PC-3 (cell line): Measurements from ENCODE around the gene GALR3. TPM values are rescaled to one million over a fixed set of nuclear protein-coding genes. Genes with fewer than 3 reads are reported as not detected.

Experiments used
- ATAC-seq: fragments of 200-7000 bp; cut with Tn5 transposase; 2 replicates; pipeline ENCODE4 v1.9.1; 2020; ENCODE audit warnings: mild to moderate bottlenecking, moderate library complexity
- BruUV-seq: library from RNA; stranded (reverse); fragments of 400-500 nt; replicated peaks from 2 replicates; lab custom pipeline; 2021; lab: Mats Ljungman, UMichigan
- CTCF ChIA-PET: fragments of 300-600 bp; sonication (Branson Sonifier 250); formaldehyde crosslinking; loops from one replicate; lab custom pipeline; 2022; ENCODE audit warnings: antibody characterized with exemption; lab: Charles Lee
- POLR2A ChIA-PET: fragments of 300-600 bp; sonication (Branson Sonifier 250); formaldehyde crosslinking; loops from one replicate; lab custom pipeline; 2022; ENCODE audit warnings: antibody characterized with exemption; ENCODE audit not compliant: unreplicated experiment; lab: Charles Lee
- DNase-seq: peaks from one replicate; pipeline ENCODE4 v3.0.0-alpha.2; 2015
- H2AFZ ChIP-seq: fragments of 300-600 bp; sonication (generic); 2 replicates; pipeline ENCODE4 v1.6.0; 2016; ENCODE audit warnings: antibody characterized with exemption, low read length
- H3F3A ChIP-seq: fragments of 300-600 bp; sonication (generic); one replicate; pipeline ENCODE4 v1.6.0; 2017; ENCODE audit warnings: antibody characterized with exemption, low read length, control low read depth, mild to moderate bottlenecking; ENCODE audit not compliant: unreplicated experiment
- H3K27ac ChIP-seq: fragments of 300-600 bp; sonication (generic); 2 replicates; pipeline ENCODE4 v1.5.1; 2016; ENCODE audit warnings: mild to moderate bottlenecking, low read length
- H3K27me3 ChIP-seq: fragments of 300-600 bp; sonication (generic); 2 replicates; pipeline ENCODE4 v1.6.1; 2016; ENCODE audit warnings: low read length, mixed read lengths
- H3K36me3 ChIP-seq: fragments of 300-600 bp; sonication (generic); 2 replicates; pipeline ENCODE4 v1.6.1; 2016; ENCODE audit warnings: low read depth, mixed run types, low read length, mixed read lengths
- H3K4me1 ChIP-seq: fragments of 300-600 bp; sonication (generic); 2 replicates; pipeline ENCODE4 v1.5.1; 2016; ENCODE audit warnings: low read length; ENCODE audit not compliant: insufficient read depth
- H3K4me2 ChIP-seq: fragments of 300-600 bp; sonication (generic); 2 replicates; pipeline ENCODE4 v1.6.0; 2016; ENCODE audit warnings: low read length
- H3K4me3 ChIP-seq: fragments of 300-600 bp; sonication (generic); 2 replicates; pipeline ENCODE4 v1.5.1; 2016; ENCODE audit warnings: mild to moderate bottlenecking, low read length, mixed read lengths
- H3K79me2 ChIP-seq: fragments of 300-600 bp; sonication (generic); 2 replicates; pipeline ENCODE4 v1.6.1; 2017; ENCODE audit warnings: low read length, mixed read lengths
- H3K9ac ChIP-seq: fragments of 300-600 bp; sonication (generic); 2 replicates; pipeline ENCODE4 v1.6.0; 2016; ENCODE audit warnings: mild to moderate bottlenecking, low read length
- H3K9me2 ChIP-seq: fragments of 300-600 bp; sonication (generic); replicated peaks from 2 replicates; pipeline ENCODE4 v1.6.1; 2016; ENCODE audit warnings: mixed run types, low read length, mixed read lengths
- H3K9me3 ChIP-seq: fragments of 300-600 bp; sonication (generic); 2 replicates; pipeline ENCODE4 v1.6.1; 2016; ENCODE audit warnings: low read length, mixed read lengths
- H4K20me1 ChIP-seq: fragments of 300-600 bp; sonication (generic); 2 replicates; pipeline ENCODE4 v1.6.1; 2016; ENCODE audit warnings: low read length, mixed read lengths
- CTCF ChIP-seq: fragments of 300-600 bp; sonication (generic); conservative IDR thresholded peaks from 2 replicates; pipeline ENCODE4 v1.5.1; 2017; ENCODE audit warnings: antibody characterized with exemption, low read depth, mild to moderate bottlenecking, low read length
- EZH2 ChIP-seq: fragments of 300-600 bp; sonication (generic); IDR thresholded peaks from one replicate; pipeline ENCODE4 v1.6.1; 2017; ENCODE audit warnings: antibody characterized with exemption, mild to moderate bottlenecking, low read length; ENCODE audit not compliant: unreplicated experiment
- EZH2phosphoT487 ChIP-seq: fragments of 300-600 bp; sonication (generic); IDR thresholded peaks from 2 replicates; pipeline ENCODE4 v1.6.1; 2018; ENCODE audit warnings: mild to moderate bottlenecking, antibody characterized with exemption, low read length, borderline replicate concordance
- intact Hi-C: fragments of 100-400 bp; cut with micrococcal nuclease; formaldehyde crosslinking; loops from 2 replicates; pipeline ENCODE4 v1.9.0; 2023
- total RNA-seq: library from RNA; depleted of rRNA; stranded (reverse); fragments of >200 nt; gene quantifications from 2 replicates; pipeline ENCODE4 v1.2.3, GENCODE V29; 2014

Gene GALR3
- total RNA-seq, 1 experiment from 2014 or later: not detected

GRCh38 chr22:37860796-37861421 is 37.7 kb downstream of the GALR3 start:
- DNase-seq (no peak), ATAC-seq (no peak)
- intact Hi-C loops: no loop called here
- ChIA-PET CTCF (no interaction called here), POLR2A (no interaction called here)
- H3K9me3 ChIP-seq: no peaks in the 10 kb centered on the region
- H3K9ac ChIP-seq: no peak overlapping the region
- H2AFZ ChIP-seq: no peak overlapping the region
- no peaks in the 10 kb centered on the region for H3K9me2 ChIP-seq
- no peak overlapping the region for H3K27ac ChIP-seq
- H3K4me2 ChIP-seq: no peak overlapping the region
- peaks cover 50% of the 10 kb centered on the region for H3K36me3 ChIP-seq
- H4K20me1 ChIP-seq: no peaks in the 10 kb centered on the region
- H3K27me3 ChIP-seq: no peaks in the 10 kb centered on the region
- BruUV-seq: no TSS peak
- 0 out of 2 replicates have a peak, but pooled peaks cover under 1% of the 10 kb centered on the region for H3K79me2 ChIP-seq
- no peak overlapping the region for H3K4me3 ChIP-seq
- TF ChIP-seq EZH2phosphoT487 (no peak), EZH2 (no peak)
- no peaks in the 10 kb centered on the region for H3F3A ChIP-seq
- H3K4me1 ChIP-seq: no peaks in the 10 kb centered on the region

DNA sequence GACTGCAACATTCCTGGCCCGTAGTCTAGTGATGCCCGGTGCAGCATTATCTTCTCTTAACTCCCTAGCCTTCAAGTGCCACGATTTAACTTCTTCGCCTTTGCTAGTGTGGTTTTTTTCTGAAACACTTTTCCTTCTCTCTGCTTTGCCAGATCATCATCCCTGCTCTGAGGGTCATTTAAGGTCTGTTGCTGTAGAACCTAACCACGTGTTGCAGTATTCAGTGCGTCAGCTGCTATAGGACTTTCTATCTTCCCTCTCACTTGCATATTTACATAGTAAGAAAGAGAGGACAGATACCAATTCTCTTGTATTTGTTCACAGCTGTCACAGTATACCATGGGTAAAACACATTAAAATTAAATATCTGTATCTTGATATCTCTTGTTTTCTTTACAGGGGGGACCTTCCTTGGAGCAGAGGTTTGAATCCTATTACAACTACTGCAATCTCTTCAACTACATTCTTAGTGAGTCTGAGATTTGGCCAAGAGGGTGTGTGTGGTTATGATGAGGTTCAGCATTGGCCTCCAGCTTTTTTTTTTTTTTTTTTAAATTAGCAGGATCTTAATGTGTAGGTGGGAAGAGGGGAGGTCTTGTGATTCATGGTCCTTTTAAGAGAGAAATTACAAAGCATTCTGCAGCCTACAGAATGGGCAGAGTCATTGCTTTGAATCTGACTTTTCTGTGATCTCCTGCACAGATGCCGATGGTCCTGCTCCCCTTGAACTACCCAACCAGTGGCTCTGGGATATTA is 39.6 kb downstream of the GALR3 start:
- no peak for ATAC-seq
- no TSS peak for BruUV-seq
- TF ChIP-seq EZH2 (no peak), CTCF (no peak)
- no peak overlapping the region for H2AFZ ChIP-seq
- intact Hi-C loops: loop anchor here (1.0 kb wide), 1 partner anchor 45 kb away; no protein-coding TSS in a partner anchor
- H3K9me3 ChIP-seq: no peaks in the 10 kb centered on the region
- H3K4me1 ChIP-seq: no peaks in the 10 kb centered on the region
- peaks cover 54% of the 10 kb centered on the region for H3K36me3 ChIP-seq
- H3K9me2 ChIP-seq: no peaks in the 10 kb centered on the region
- H3F3A ChIP-seq: no peaks in the 10 kb centered on the region
- no peak for DNase-seq
- H3K4me3 ChIP-seq: no peak overlapping the region
- no peak overlapping the region for H3K27ac ChIP-seq
- H3K79me2 ChIP-seq: 0 out of 2 replicates have a peak, but pooled peaks cover 5% of the 10 kb centered on the region
- no peak overlapping the region for H3K9ac ChIP-seq
- H4K20me1 ChIP-seq: no peaks in the 10 kb centered on the region
- ChIA-PET POLR2A (no interaction called here), CTCF (interaction anchor here (0.5 to 1.0 kb wide), 5 partner anchors 13 to 168 kb away, joined by 3 to 5 read pairs (median 4); partner anchors contain the start of gene ANKRD54)
- H3K4me2 ChIP-seq: no peak overlapping the region
- H3K27me3 ChIP-seq: no peaks in the 10 kb centered on the region

DNA sequence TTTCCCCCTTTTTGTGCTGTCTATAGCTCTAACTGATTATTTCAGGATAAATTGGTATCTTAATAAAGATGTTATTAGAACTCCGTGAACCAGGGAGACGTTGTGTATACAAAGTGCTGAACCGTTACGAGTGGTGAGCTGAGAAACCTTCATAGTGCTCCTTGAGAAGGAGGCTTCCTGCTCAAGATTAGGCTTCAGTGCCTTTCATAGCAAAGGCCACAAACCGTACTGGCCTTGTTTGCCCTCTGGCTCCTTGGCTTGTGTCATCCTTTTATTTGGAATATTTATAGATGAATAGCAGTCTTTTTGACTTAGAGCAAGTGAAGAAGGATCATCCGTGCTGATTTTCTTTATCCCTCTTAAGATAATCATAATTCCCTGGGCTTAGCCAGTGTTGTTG is 42.3 kb downstream of the GALR3 start:
- H3K4me3 ChIP-seq: no peak overlapping the region
- H3K9me2 ChIP-seq: no peaks in the 10 kb centered on the region
- H3K27me3 ChIP-seq: no peaks in the 10 kb centered on the region
- TF ChIP-seq EZH2 (no peak), CTCF (no peak), EZH2phosphoT487 (no peak)
- no peaks in the 10 kb centered on the region for H3K9me3 ChIP-seq
- no peaks in the 10 kb centered on the region for H3K4me1 ChIP-seq
- ChIA-PET CTCF (interaction anchor here (0.7 kb wide), 1 partner anchor 39 kb away, joined by 3 read pairs; no protein-coding TSS in a partner anchor), POLR2A (no interaction called here)
- H3F3A ChIP-seq: no peaks in the 10 kb centered on the region
- DNase-seq (no peak), ATAC-seq (no peak)
- no peak overlapping the region for H3K9ac ChIP-seq
- peaks cover 53% of the 10 kb centered on the region for H3K36me3 ChIP-seq
- intact Hi-C loops: no loop called here
- H3K4me2 ChIP-seq: no peak overlapping the region
- no peak overlapping the region for H3K27ac ChIP-seq
- H3K79me2 ChIP-seq: 0 out of 2 replicates have a peak, but pooled peaks cover 5% of the 10 kb centered on the region
- no peak overlapping the region for H2AFZ ChIP-seq
- no peaks in the 10 kb centered on the region for H4K20me1 ChIP-seq
- no TSS peak for BruUV-seq
